ENCODE results near the gene AK8. TPM values are rescaled to one million over a fixed set of nuclear protein-coding genes. Genes with fewer than 3 reads are reported as not detected.

The AK8 gene
- total and polyA plus RNA-seq, 9 of the 15 experiments (the other 6 are each of a cell fraction or from before 2014, with no cell fraction given) = 0.06 to 0.37 TPM; not detected in 7

- TF ChIP-seq TRIM25 (IDR thresholded peaks at IDR 0.05; ENCODE audit: borderline replicate concordance) = no peak
- no peak for TF ChIP-seq IFI16 (CRISPR knock-in tag; IDR thresholded peaks at IDR 0.05)
- peak; percentile 44; the same call in 1 of the 2 replicates for TF ChIP-seq VEZF1 (CRISPR knock-in tag; IDR thresholded peaks at IDR 0.05)
- TF ChIP-seq GTF2F1 (IDR thresholded peaks at IDR 0.05; ENCODE audit: low read depth, low read length) = no peak
- TF ChIP-seq RFX1 (IDR thresholded peaks at IDR 0.05) = peak; percentile 51
- no peak for TF ChIP-seq ZFP36 (IDR thresholded peaks at IDR 0.05; ENCODE audit: low read depth, low read length, partially characterized antibody)
- no peak for TF ChIP-seq ID3 (CRISPR knock-in tag; IDR thresholded peaks at IDR 0.05)
- no peak for TF ChIP-seq ID3 (tag; IDR thresholded peaks at IDR 0.05)
- TF ChIP-seq POLR2AphosphoS2 (IDR thresholded peaks at IDR 0.05; ENCODE audit: low read length) = no peak
- no peak for TF ChIP-seq CTCFL (IDR thresholded peaks at IDR 0.05; ENCODE audit: borderline replicate concordance, insufficient read depth, low read depth, low read length, poor library complexity, severe bottlenecking)
Measured at GRCh38 chr9:132768932-132769905, 108.9 kb downstream of the AK8 start (continued).

All from K562 (cell line).